K562 (cell line): Measurements from ENCODE around the gene PARD3B. TPM values are rescaled to one million over a fixed set of nuclear protein-coding genes. Genes with fewer than 3 reads are reported as not detected.

Source experiments
- ATAC-seq: fragments of 200-7000 bp; cut with Tn5 transposase; 3 replicates; pipeline ENCODE4 v1.9.1; 2020; ENCODE audit warnings: moderate library complexity
- BruUV-seq: library from RNA; stranded (reverse); fragments of 400-500 nt; replicated peaks from 2 replicates; lab custom pipeline; 2021; lab: Mats Ljungman, UMichigan
- CTCF ChIA-PET: fragments of 300-600 bp; formaldehyde crosslinking; extraction: SDS; loops from one replicate; lab custom pipeline; 2021; ENCODE audit warnings: low intra/inter-chr PET ratio; lab: Yijun Ruan, JAX
- POLR2A ChIA-PET: fragments of 300-600, 350-650 bp; sonication (Branson Sonifier 250); formaldehyde crosslinking; extraction: SDS; loops from one replicate; lab custom pipeline; 2021; ENCODE audit warnings: antibody characterized with exemption, inconsistent platforms; lab: Yijun Ruan, JAX
- DNase-seq, 4 experiments: peaks; one replicate each; pipeline versions ENCODE4 v3.0.0 to v3.0.0-alpha.2; 2011 to 2018; ENCODE audit warnings: low spot score in 3 of 4, mixed read lengths in 3 of 4; ENCODE audit errors: extremely low read depth in 1 of 4
- FAIRE-seq: peaks from 2 replicates; lab custom pipeline; 2011; peaks lifted over from hg19 to GRCh38; lab: Jason Lieb, UNC
- H2AFZ ChIP-seq: 2 replicates; pipeline ENCODE4 v1.6.0; 2011; ENCODE audit warnings: low read depth, low read length, control low read depth, inconsistent platforms
- H3K27ac ChIP-seq: fragments of 200-600 bp; 3 replicates; pipeline ENCODE4 v1.8.0; 2011; ENCODE audit warnings: low read depth, mild to moderate bottlenecking, control low read depth, inconsistent platforms, low read length, moderate library complexity, mixed read lengths; ENCODE audit errors: extremely low read depth
- H3K27me3 ChIP-seq, 2 experiments: fragments of 300-600 bp in 1 of 2; 2 replicates in 1 of 2; 3 replicates in 1 of 2; pipeline versions ENCODE4 v1.6.0 to v1.8.0; 2011; ENCODE audit warnings: inconsistent platforms in 2 of 2, low read length in 2 of 2, mild to moderate bottlenecking in 1 of 2, mixed read lengths in 1 of 2, moderate library complexity in 1 of 2; ENCODE audit not compliant: control insufficient read depth in 2 of 2, insufficient read depth in 2 of 2
- H3K36me3 ChIP-seq: fragments of 300-600 bp; 3 replicates; pipeline ENCODE4 v1.8.0; 2011; ENCODE audit warnings: mild to moderate bottlenecking, low read length, inconsistent platforms; ENCODE audit not compliant: control insufficient read depth, insufficient read depth
- H3K4me1 ChIP-seq, 2 experiments: fragments of 200-600 bp in 1 of 2; replicated peaks in 1 of 2; 2 replicates in 1 of 2; 3 replicates in 1 of 2; pipeline versions ENCODE4 v1.5.1 to v1.8.0; 2011; ENCODE audit warnings: inconsistent platforms in 2 of 2, low read length in 2 of 2, mild to moderate bottlenecking in 1 of 2, mixed read lengths in 1 of 2, moderate library complexity in 1 of 2; ENCODE audit not compliant: control insufficient read depth in 2 of 2, insufficient read depth in 2 of 2
- H3K4me2 ChIP-seq: 2 replicates; pipeline ENCODE4 v1.6.1; 2011; ENCODE audit warnings: low read length, control low read depth, inconsistent platforms, mixed read lengths; ENCODE audit not compliant: insufficient read depth
- H3K4me3 ChIP-seq: fragments of 200-600 bp; sonication (generic), shearing (Covaris generic); 2 replicates; pipeline ENCODE4 v1.5.1; 2016; ENCODE audit warnings: control low read depth, inconsistent platforms
- H3K79me2 ChIP-seq: fragments of 200-600 bp; 3 replicates; pipeline ENCODE4 v1.8.0; 2011; ENCODE audit warnings: low read length, inconsistent platforms; ENCODE audit not compliant: control insufficient read depth, insufficient read depth
- H3K9ac ChIP-seq, 2 experiments: 2 replicates each; pipeline versions ENCODE4 v1.6.0 to v1.6.1; 2011; ENCODE audit warnings: low read depth in 2 of 2, low read length in 2 of 2, control low read depth in 1 of 2, inconsistent platforms in 1 of 2, mild to moderate bottlenecking in 1 of 2, mixed read lengths in 1 of 2; ENCODE audit not compliant: insufficient read depth in 1 of 2
- H3K9me1 ChIP-seq: one replicate; pipeline ENCODE4 v1.6.0; 2011; ENCODE audit warnings: inconsistent platforms, mild to moderate bottlenecking, low read length, moderate library complexity; ENCODE audit not compliant: control insufficient read depth, insufficient read depth
- H3K9me3 ChIP-seq: replicated peaks from 2 replicates; pipeline ENCODE4 v1.5.1; 2011; ENCODE audit warnings: low read depth, low read length, inconsistent platforms; ENCODE audit not compliant: control insufficient read depth, insufficient read depth
- H4K20me1 ChIP-seq: replicated peaks from 2 replicates; pipeline ENCODE4 v1.6.1; 2011; ENCODE audit warnings: low read length, inconsistent platforms, mixed read lengths; ENCODE audit not compliant: control insufficient read depth, insufficient read depth
- FIP1L1 ChIP-seq: fragments of 200-400 bp; formaldehyde crosslinking; IDR thresholded peaks from 2 replicates; pipeline ENCODE4 v1.6.1; 2018; ENCODE audit warnings: mild to moderate bottlenecking, low read depth, low read length; ENCODE audit not compliant: poor library complexity, severe bottlenecking
- FOS ChIP-seq: IDR thresholded peaks from 3 replicates; pipeline ENCODE4 v1.6.1; 2011; ENCODE audit not compliant: insufficient read length; ENCODE audit errors: extremely low read depth
- FOXJ2 ChIP-seq: fragments of 200-800 bp; sonication (Bioruptor generic); IDR thresholded peaks from 2 replicates; pipeline ENCODE4 v1.6.1; 2016; ENCODE audit warnings: missing genetic modification characterization, missing compliant biosample characterization
- GTF2A2 ChIP-seq: IDR thresholded peaks from 2 replicates; pipeline ENCODE4 v1.6.1; 2016; ENCODE audit warnings: mild to moderate bottlenecking, missing genetic modification characterization, missing compliant biosample characterization
- HNRNPLL ChIP-seq: fragments of 200-400 bp; formaldehyde crosslinking; IDR thresholded peaks from 2 replicates; pipeline ENCODE4 v1.6.1; 2017; ENCODE audit warnings: low read length, low read depth, mild to moderate bottlenecking; ENCODE audit not compliant: poor library complexity, severe bottlenecking
- KDM4B ChIP-seq, 2 experiments: fragments of 450-650 bp in 1 of 2; sonication (generic) in 1 of 2; IDR thresholded peaks; 2 replicates each; pipeline ENCODE4 v1.6.1; 2016 to 2017; ENCODE audit warnings: borderline replicate concordance in 2 of 2, antibody characterized with exemption in 1 of 2, low read depth in 1 of 2, mild to moderate bottlenecking in 1 of 2
- MCM7 ChIP-seq, 2 experiments: fragments of 450-650 bp; IDR thresholded peaks; 2 replicates each; pipeline ENCODE4 v1.6.1; 2016 to 2018
- ZNF57 ChIP-seq: fragments of 450-650 bp; formaldehyde crosslinking; IDR thresholded peaks from 2 replicates; pipeline ENCODE4 v1.4.0; 2020; ENCODE audit warnings: mild to moderate bottlenecking, moderate library complexity
- ZNF780A ChIP-seq: fragments of 250-450 bp; sonication (Bioruptor Pico); IDR thresholded peaks from 2 replicates; pipeline ENCODE4 v1.5.0; 2021; ENCODE audit warnings: mild to moderate bottlenecking
- WGBS: fragments of 100-300 bp; shearing (Covaris generic); methylation state at CpG from one replicate; pipeline ENCODE4 v1.1.6; 2016; ENCODE audit warnings: low coverage, mixed read lengths; ENCODE audit not compliant: insufficient coverage; ENCODE audit errors: missing lambda C conversion rate; 5-methylcytosine and 5-hydroxymethylcytosine counted together
- in situ Hi-C: fragments of 300-500 bp; cut with MboI; formaldehyde crosslinking; loops from 4 replicates; pipeline ENCODE4 v1.15.0; 2018; ENCODE audit warnings: inconsistent platforms, mixed read lengths
- intact Hi-C: fragments of 100-400 bp; cut with micrococcal nuclease; formaldehyde crosslinking; loops from 2 replicates; pipeline ENCODE4 v1.14.2; 2022
- polyA plus RNA-seq, 8 experiments: library from polyadenylated mRNA; depleted of rRNA in 4 of 8; stranded (reverse) in 5 of 8; unstranded in 3 of 8; fragments of >200 nt; fragmentation: Nextera tagmentation in 2 of 8; fragmentation: Illumina TruSeq in 1 of 8; extraction: Ambion mirVana in 2 of 8; extraction: Trizol in 1 of 8; gene quantifications; 2 replicates each; pipeline versions ENCODE4 v1.2.1 to v1.2.3, GENCODE V29; 2011 to 2014; ENCODE audit warnings: inconsistent platforms in 1 of 8, missing spikeins in 1 of 8
- total RNA-seq, 7 experiments: library from RNA; depleted of rRNA in 6 of 7; stranded (reverse); fragments of >200 nt in 6 of 7; fragmentation: Illumina TruSeq in 2 of 7; extraction: Trizol in 2 of 7; gene quantifications; 2 replicates each; pipeline versions ENCODE4 v1.2.1 to v1.2.3, GENCODE V29; 2011 to 2021; ENCODE audit warnings: low replicate concordance in 1 of 7
- TF ChIP-seq, protein P1 (sequence below): sonication (generic); formaldehyde crosslinking; IDR thresholded peaks from 2 replicates; pipeline ENCODE4 v1.8.0; 2022; ENCODE audit warnings: missing genetic modification reagents, mild to moderate bottlenecking, borderline replicate concordance

The PARD3B gene
- total and polyA plus RNA-seq, 9 of the 15 experiments (the other 6 are each of a cell fraction or from before 2014, with no cell fraction given) = 0.15 to 3.0 (median 1.1) TPM

DNA sequence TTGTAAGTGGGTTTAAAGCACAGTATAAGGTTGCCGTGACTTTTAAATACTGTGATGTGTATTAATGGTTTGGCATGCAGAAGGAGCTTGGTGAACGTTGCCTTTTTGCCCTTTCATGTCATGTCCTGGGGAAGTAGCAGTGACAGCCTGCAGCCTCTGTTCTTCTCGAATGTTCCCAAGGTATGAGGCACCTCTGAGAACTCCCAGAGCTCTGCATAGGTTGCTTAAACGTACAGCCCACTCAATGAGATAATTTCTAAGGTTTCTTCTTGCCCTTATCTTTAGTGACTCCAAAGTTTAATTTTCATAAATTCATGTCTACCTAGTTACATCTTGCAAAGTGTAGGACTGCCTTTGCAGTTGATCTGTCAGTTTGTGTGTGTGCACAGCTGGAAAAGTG lies 36.7 kb downstream of the PARD3B start:
- ChIA-PET POLR2A (interaction anchor here (0.6 kb wide), 1 partner anchor 269 kb away, joined by 3 read pairs; no protein-coding TSS in a partner anchor), CTCF (no interaction called here)
- Histone ChIP-seq H3K9ac (no peak overlapping the region), H3K9me3 (no peaks in the 10 kb centered on the region), H3K4me3 (no peak overlapping the region), H3K27me3 (no peaks in the 10 kb centered on the region), H3K27ac (no peak overlapping the region), H4K20me1 (no peaks in the 10 kb centered on the region), H2AFZ (no peak overlapping the region), H3K36me3 (no peaks in the 10 kb centered on the region), H3K79me2 (no peaks in the 10 kb centered on the region), H3K4me1 (no peaks in the 10 kb centered on the region), H3K4me2 (no peak overlapping the region), H3K9me1 (no peaks in the 10 kb centered on the region)
- no peak for FAIRE-seq
- TF ChIP-seq, protein P1, sequence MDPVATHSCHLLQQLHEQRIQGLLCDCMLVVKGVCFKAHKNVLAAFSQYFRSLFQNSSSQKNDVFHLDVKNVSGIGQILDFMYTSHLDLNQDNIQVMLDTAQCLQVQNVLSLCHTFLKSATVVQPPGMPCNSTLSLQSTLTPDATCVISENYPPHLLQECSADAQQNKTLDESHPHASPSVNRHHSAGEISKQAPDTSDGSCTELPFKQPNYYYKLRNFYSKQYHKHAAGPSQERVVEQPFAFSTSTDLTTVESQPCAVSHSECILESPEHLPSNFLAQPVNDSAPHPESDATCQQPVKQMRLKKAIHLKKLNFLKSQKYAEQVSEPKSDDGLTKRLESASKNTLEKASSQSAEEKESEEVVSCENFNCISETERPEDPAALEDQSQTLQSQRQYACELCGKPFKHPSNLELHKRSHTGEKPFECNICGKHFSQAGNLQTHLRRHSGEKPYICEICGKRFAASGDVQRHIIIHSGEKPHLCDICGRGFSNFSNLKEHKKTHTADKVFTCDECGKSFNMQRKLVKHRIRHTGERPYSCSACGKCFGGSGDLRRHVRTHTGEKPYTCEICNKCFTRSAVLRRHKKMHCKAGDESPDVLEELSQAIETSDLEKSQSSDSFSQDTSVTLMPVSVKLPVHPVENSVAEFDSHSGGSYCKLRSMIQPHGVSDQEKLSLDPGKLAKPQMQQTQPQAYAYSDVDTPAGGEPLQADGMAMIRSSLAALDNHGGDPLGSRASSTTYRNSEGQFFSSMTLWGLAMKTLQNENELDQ (CRISPR knock-in tag) = no peak
- intact Hi-C loops = no loop called here
- 22% methylated on average over 4 of the region's 4 CpGs for WGBS
- in situ Hi-C loops = no loop called here
- DNase-seq = no peak
- no TSS peak for BruUV-seq
- no peak for ATAC-seq

DNA sequence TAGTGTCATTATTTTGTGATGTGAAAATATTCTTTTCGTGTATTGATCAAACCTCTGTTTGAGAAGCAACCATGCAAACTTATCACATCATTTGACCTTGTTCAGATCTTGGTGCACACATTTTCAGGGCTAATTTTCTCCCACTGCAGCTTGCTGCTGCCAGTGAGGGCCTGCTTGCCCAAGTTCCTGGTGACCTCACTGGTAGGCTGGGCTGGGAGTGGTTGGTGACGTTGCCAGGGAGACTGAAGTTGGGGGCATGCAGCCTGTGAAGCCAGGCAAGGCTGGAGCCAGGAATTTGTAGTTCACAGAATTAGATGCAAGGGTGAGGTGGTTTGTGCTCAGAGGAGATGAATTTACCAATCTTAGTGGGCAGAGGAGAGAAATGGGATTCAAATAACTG lies 38.5 kb downstream of the PARD3B start:
- no peak for FAIRE-seq
- Histone ChIP-seq H3K4me2 (no peak overlapping the region), H3K36me3 (no peaks in the 10 kb centered on the region), H3K27ac (no peak overlapping the region), H4K20me1 (no peaks in the 10 kb centered on the region), H3K4me3 (no peak overlapping the region), H3K9ac (no peak overlapping the region), H3K4me1 (no peaks in the 10 kb centered on the region), H2AFZ (no peak overlapping the region), H3K27me3 (no peaks in the 10 kb centered on the region), H3K79me2 (no peaks in the 10 kb centered on the region), H3K9me3 (no peaks in the 10 kb centered on the region), H3K9me1 (no peaks in the 10 kb centered on the region)
- no peak for ATAC-seq
- intact Hi-C loops (no loop called here), in situ Hi-C loops (no loop called here)
- TF ChIP-seq HNRNPLL (no peak), FIP1L1 (no peak), ZNF780A (CRISPR knock-in tag) (no peak), FOS (no peak), ZNF57 (no peak), KDM4B (IDR thresholded peaks at IDR 0.05; ENCODE audit: borderline replicate concordance in 2 of 2, low read depth in 1 of 2) (no peak), GTF2A2 (no peak), FOXJ2 (tag) (no peak), MCM7 (IDR thresholded peaks at IDR 0.05) (no peak)
- 27% methylated on average over 1 of the region's 2 CpGs for whole genome bisulfite sequencing
- ChIA-PET POLR2A (no interaction called here), CTCF (no interaction called here)
- no peak for DNase-seq
- no TSS peak for BruUV-seq
